MCF 10A (cell line): Measurements from ENCODE around the gene IL22. TPM values are rescaled to one million over a fixed set of nuclear protein-coding genes. Genes with fewer than 3 reads are reported as not detected.

Experiments used
- BruUV-seq: library from RNA; stranded (reverse); fragments of 400-500 nt; replicated peaks from 2 replicates; lab custom pipeline; 2021; lab: Mats Ljungman, UMichigan
- CTCF ChIA-PET: fragments of 300-600 bp; sonication (Branson Sonifier 250); formaldehyde crosslinking; extraction: SDS; loops from one replicate; lab custom pipeline; 2021; ENCODE audit warnings: antibody characterized with exemption, inconsistent platforms; lab: Yijun Ruan, JAX
- POLR2A ChIA-PET: fragments of 300-600, 350-650 bp; sonication (Branson Sonifier 250); formaldehyde crosslinking; extraction: SDS; loops from one replicate; lab custom pipeline; 2020; ENCODE audit warnings: antibody characterized with exemption, inconsistent platforms; lab: Yijun Ruan, JAX
- DNase-seq: peaks from one replicate; pipeline ENCODE4 v3.0.0-alpha.2; 2018; ENCODE audit not compliant: unreplicated experiment
- H3K27ac Mint-ChIP-seq: one replicate; pipeline ENCODE4 v1.8.0; 2022; ENCODE audit warnings: mild to moderate bottlenecking, low read depth, mixed read lengths; ENCODE audit not compliant: unreplicated experiment
- H3K27me3 Mint-ChIP-seq: one replicate; pipeline ENCODE4 v1.8.0; 2022; ENCODE audit warnings: mixed read lengths; ENCODE audit not compliant: insufficient read depth, unreplicated experiment
- H3K36me3 Mint-ChIP-seq: one replicate; pipeline ENCODE4 v1.8.0; 2022; ENCODE audit warnings: mild to moderate bottlenecking, moderate library complexity, mixed read lengths; ENCODE audit not compliant: insufficient read depth, unreplicated experiment
- H3K4me1 Mint-ChIP-seq: one replicate; pipeline ENCODE4 v1.8.0; 2022; ENCODE audit warnings: mixed read lengths; ENCODE audit not compliant: insufficient read depth, unreplicated experiment
- H3K4me3 Mint-ChIP-seq: one replicate; pipeline ENCODE4 v1.8.0; 2022; ENCODE audit warnings: mild to moderate bottlenecking, moderate library complexity, mixed read lengths; ENCODE audit not compliant: unreplicated experiment
- H3K9me3 Mint-ChIP-seq: one replicate; pipeline ENCODE4 v1.8.0; 2022; ENCODE audit warnings: mixed read lengths; ENCODE audit not compliant: unreplicated experiment
- intact Hi-C: fragments of 100-400 bp; cut with micrococcal nuclease; formaldehyde crosslinking; loops from 2 replicates; pipeline ENCODE4 v1.14.1; 2022
- total RNA-seq: library from RNA; stranded (reverse); gene quantifications from 2 replicates; pipeline ENCODE4 v1.2.3, GENCODE V29; 2022
- TF ChIP-seq, protein P1 (sequence below): fragments of 200-600 bp; IDR thresholded peaks from one replicate; pipeline ENCODE4 v1.8.0; 2022; ENCODE audit warnings: antibody characterized with exemption, mild to moderate bottlenecking; ENCODE audit not compliant: unreplicated experiment

Gene IL22
- total RNA-seq, 1 experiment from 2014 or later, result not detected

DNA sequence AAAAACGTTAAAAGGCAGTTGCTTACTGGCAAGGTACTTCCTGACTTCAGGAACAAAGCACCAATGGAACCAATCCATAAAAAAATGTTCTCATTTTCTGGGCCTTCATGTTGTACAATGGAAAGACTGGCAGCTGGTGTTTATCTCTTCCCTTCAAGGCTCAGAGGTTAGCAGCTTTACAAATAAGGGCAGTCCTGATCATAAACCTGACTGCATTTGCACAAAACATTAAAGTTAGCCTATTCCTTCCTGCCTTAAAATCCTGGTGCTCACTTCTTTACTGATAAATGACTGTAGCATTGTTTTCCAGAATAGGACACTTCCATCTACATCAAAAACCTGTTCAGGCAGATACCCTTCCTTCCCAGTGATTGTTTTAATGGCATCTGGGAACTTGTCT, 47.0 kb downstream of the IL22 start:
- ChIA-PET CTCF (no interaction called here), POLR2A (interaction anchor here (0.6 kb wide), 1 partner anchor 17 kb away, joined by 3 read pairs; no protein-coding TSS in a partner anchor)
- no peaks in the 10 kb centered on the region for H3K4me1 Mint-ChIP-seq
- TF ChIP-seq, protein P1, sequence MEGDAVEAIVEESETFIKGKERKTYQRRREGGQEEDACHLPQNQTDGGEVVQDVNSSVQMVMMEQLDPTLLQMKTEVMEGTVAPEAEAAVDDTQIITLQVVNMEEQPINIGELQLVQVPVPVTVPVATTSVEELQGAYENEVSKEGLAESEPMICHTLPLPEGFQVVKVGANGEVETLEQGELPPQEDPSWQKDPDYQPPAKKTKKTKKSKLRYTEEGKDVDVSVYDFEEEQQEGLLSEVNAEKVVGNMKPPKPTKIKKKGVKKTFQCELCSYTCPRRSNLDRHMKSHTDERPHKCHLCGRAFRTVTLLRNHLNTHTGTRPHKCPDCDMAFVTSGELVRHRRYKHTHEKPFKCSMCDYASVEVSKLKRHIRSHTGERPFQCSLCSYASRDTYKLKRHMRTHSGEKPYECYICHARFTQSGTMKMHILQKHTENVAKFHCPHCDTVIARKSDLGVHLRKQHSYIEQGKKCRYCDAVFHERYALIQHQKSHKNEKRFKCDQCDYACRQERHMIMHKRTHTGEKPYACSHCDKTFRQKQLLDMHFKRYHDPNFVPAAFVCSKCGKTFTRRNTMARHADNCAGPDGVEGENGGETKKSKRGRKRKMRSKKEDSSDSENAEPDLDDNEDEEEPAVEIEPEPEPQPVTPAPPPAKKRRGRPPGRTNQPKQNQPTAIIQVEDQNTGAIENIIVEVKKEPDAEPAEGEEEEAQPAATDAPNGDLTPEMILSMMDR, result no peak
- H3K27ac Mint-ChIP-seq, result no peak overlapping the region
- no peak for DNase-seq
- intact Hi-C loops, result no loop called here
- no peaks in the 10 kb centered on the region for H3K36me3 Mint-ChIP-seq
- peaks cover 18% of the 10 kb centered on the region for H3K27me3 Mint-ChIP-seq
- BruUV-seq, result no TSS peak
- no peaks in the 10 kb centered on the region for H3K9me3 Mint-ChIP-seq
- no peak overlapping the region for H3K4me3 Mint-ChIP-seq

DNA sequence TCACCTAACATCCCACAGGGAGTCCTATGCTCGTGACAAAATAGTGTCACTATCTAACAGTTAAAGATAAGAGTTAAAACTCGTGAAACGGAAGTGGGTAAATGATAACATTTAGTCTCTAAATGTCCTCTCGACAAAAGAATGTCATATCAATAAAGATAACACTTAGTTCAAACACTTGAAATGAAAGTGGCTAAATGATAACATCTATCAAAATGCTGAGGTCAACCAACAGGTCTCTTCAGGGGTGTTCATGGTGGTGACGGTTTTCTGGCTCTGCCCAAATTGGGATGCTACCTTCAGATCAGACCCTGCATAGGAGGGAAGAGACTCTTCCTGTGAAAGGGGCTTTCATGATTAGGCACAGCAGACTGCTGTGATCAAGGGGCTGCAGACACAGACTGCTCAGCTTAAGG, 49.9 kb downstream of the IL22 start:
- peaks cover 18% of the 10 kb centered on the region for H3K27me3 Mint-ChIP-seq
- no peak for DNase-seq
- H3K9me3 Mint-ChIP-seq, result no peaks in the 10 kb centered on the region
- H3K36me3 Mint-ChIP-seq, result no peaks in the 10 kb centered on the region
- H3K27ac Mint-ChIP-seq, result no peak overlapping the region
- POLR2A ChIA-PET, result no interaction called here
- TF ChIP-seq, protein P1, result no peak
- H3K4me3 Mint-ChIP-seq, result no peak overlapping the region
- intact Hi-C loops, result no loop called here
- no peaks in the 10 kb centered on the region for H3K4me1 Mint-ChIP-seq
- BruUV-seq, result no TSS peak
- CTCF ChIA-PET, result no interaction called here

DNA sequence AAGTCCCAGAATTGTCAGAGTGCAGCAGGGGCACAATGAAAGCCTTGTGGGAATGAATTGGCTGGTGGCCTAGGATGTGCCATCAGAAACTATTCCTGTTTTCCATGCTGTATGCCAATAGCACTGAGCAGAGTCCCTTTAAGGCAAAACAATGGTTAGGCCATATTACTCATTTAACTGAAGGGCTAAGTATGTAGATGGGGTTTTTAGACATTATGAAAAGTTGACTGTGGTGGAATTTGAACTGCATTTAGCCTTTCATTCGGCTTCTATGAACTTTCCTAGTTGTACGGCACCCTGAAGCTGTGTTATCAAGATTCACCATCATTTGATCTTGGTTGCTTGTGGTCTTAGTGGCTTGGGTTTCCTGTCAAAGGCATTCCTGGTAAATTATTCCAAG, 52.5 kb downstream of the IL22 start:
- H3K36me3 Mint-ChIP-seq, result no peaks in the 10 kb centered on the region
- H3K27ac Mint-ChIP-seq, result no peak overlapping the region
- no TSS peak for BruUV-seq
- POLR2A ChIA-PET, result interaction anchor here (0.6 kb wide), 1 partner anchor 30 kb away, joined by 3 read pairs; no protein-coding TSS in a partner anchor
- no peaks in the 10 kb centered on the region for H3K4me1 Mint-ChIP-seq
- CTCF ChIA-PET, result no interaction called here
- no peak overlapping the region for H3K4me3 Mint-ChIP-seq
- TF ChIP-seq, protein P1, result no peak
- H3K9me3 Mint-ChIP-seq, result no peaks in the 10 kb centered on the region
- H3K27me3 Mint-ChIP-seq, result peaks cover 6% of the 10 kb centered on the region
- intact Hi-C loops, result no loop called here
- no peak for DNase-seq

DNA sequence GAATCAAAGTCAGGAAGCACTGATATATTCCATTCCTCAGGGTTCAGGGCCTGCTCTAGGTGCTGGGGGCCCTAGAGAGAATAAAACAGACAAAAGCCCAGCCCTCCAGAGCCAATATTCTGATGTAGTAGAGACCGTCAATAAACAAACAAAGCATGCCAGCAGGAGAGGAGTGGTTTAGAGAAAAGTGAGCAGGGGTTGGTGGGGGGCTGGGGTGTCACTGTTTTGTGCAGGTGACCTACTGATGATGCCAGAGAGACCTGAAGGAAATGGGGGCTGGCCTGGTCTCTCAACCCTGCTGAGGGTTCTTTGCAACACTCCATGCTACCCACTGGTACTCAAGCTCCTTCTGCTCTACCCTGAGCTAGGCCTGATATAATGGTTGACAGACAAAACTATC, 54.3 kb downstream of the IL22 start:
- intact Hi-C loops, result no loop called here
- Mint-ChIP-seq H3K9me3 (no peaks in the 10 kb centered on the region), H3K27ac (no peak overlapping the region), H3K4me1 (no peaks in the 10 kb centered on the region), H3K4me3 (no peak overlapping the region), H3K36me3 (no peaks in the 10 kb centered on the region), H3K27me3 (no peaks in the 10 kb centered on the region)
- TF ChIP-seq, protein P1, result no peak
- DNase-seq, result no peak
- CTCF ChIA-PET, result interaction anchor here (0.6 kb wide), 2 partner anchors 72 to 77 kb away, joined by 3 read pairs; no protein-coding TSS in a partner anchor
- BruUV-seq, result no TSS peak
- POLR2A ChIA-PET, result no interaction called here
